Measurements from ENCODE around the gene CNTNAP2.
"Not testable (repeated sequence)": the region's sequence is repeated elsewhere in the genome, so short reads cannot be mapped to it uniquely, and the experiment has no call there.

The CNTNAP2 gene

GRCh38 chr7:148437043-148437442 lies 2320.4 kb downstream of the CNTNAP2 start:
- no peak for DNase-seq

- no peak for DNase-seq
These were observed 2325.6 kb downstream of the CNTNAP2 start for GRCh38 chr7:148442141-148442655.

- DNase-seq: no peak
These were observed 2326.3 kb downstream of the CNTNAP2 start for GRCh38 chr7:148442933-148443332.

GRCh38 chr7:148445260-148446044 lies 2328.9 kb downstream of the CNTNAP2 start:
- no peak for DNase-seq

- no peak for DNase-seq
These were observed 2330.7 kb downstream of the CNTNAP2 start for GRCh38 chr7:148447221-148447849.

- not testable (repeated sequence) for DNase-seq
These were observed 2334.9 kb downstream of the CNTNAP2 start for GRCh38 chr7:148451526-148451925.

GRCh38 chr7:148456351-148456750 lies 2339.8 kb downstream of the CNTNAP2 start:
- no peak for DNase-seq

- DNase-seq: no peak
These were observed 2340.8 kb downstream of the CNTNAP2 start for GRCh38 chr7:148457310-148457921.

- no peak for DNase-seq
These were observed 2341.7 kb downstream of the CNTNAP2 start for GRCh38 chr7:148458263-148458662.

- DNase-seq: no peak
These were observed 2345.0 kb downstream of the CNTNAP2 start for GRCh38 chr7:148461392-148462179.

GRCh38 chr7:148462774-148463173 lies 2346.2 kb downstream of the CNTNAP2 start:
- not testable (repeated sequence) for DNase-seq

- DNase-seq: no peak
These were observed 2346.6 kb downstream of the CNTNAP2 start for GRCh38 chr7:148463210-148463609.

- DNase-seq: no peak
These were observed 2348.3 kb downstream of the CNTNAP2 start for GRCh38 chr7:148464947-148465346.

GRCh38 chr7:148465441-148465840 lies 2348.8 kb downstream of the CNTNAP2 start:
- not testable (repeated sequence) for DNase-seq

GRCh38 chr7:148466120-148466519 lies 2349.5 kb downstream of the CNTNAP2 start:
- no peak for DNase-seq

GRCh38 chr7:148468700-148469098 lies 2352.1 kb downstream of the CNTNAP2 start:
- no peak for DNase-seq
